ENCODE data around the gene ZNF318.

GRCh38 chr6:43308990-43309477 is 60.4 kb downstream of the ZNF318 start:
- TF ChIP-seq POLR2A (IDR thresholded peaks at IDR 0.05; ENCODE audit: low read length) (no peak), GATA1 (IDR thresholded peaks at IDR 0.05; ENCODE audit: low read depth, low read length) (no peak)

Measured in erythroblast (primary cell).